H1 (cell line): ENCODE data around the gene FOXJ2. TPM values are rescaled to one million over a fixed set of nuclear protein-coding genes. Genes with fewer than 3 reads are reported as not detected.

ENCODE experiments used
- CTCF ChIA-PET: fragments of 300-600 bp; sonication (Branson Sonifier 250); formaldehyde crosslinking; loops from one replicate; lab custom pipeline; 2021; ENCODE audit not compliant: partially characterized antibody; lab: Charles Lee
- POLR2A ChIA-PET: fragments of 300-600 bp; sonication (Branson Sonifier 250); formaldehyde crosslinking; loops from one replicate; lab custom pipeline; 2021; ENCODE audit warnings: inconsistent platforms; ENCODE audit not compliant: partially characterized antibody; lab: Charles Lee
- DNase-seq, 2 experiments: peaks; one replicate each; pipeline versions ENCODE4 v3.0.0 to v3.0.0-alpha.2; 2010 to 2022; ENCODE audit warnings: low spot score in 2 of 2, low read depth in 1 of 2, mixed read lengths in 1 of 2
- FAIRE-seq: peaks from 2 replicates; lab custom pipeline; 2011; peaks lifted over from hg19 to GRCh38; lab: Jason Lieb, UNC
- H2AFZ ChIP-seq: 2 replicates; pipeline ENCODE4 v1.8.1; 2012; ENCODE audit warnings: low read length, inconsistent platforms
- H2AK5ac ChIP-seq: 2 replicates; pipeline ENCODE4 v1.6.1; 2013; ENCODE audit warnings: low read depth, low read length
- H2BK120ac ChIP-seq: replicated peaks from 2 replicates; pipeline ENCODE3; 2013; ENCODE audit warnings: low read depth, low read length, inconsistent platforms
- H2BK12ac ChIP-seq: 2 replicates; pipeline ENCODE4 v1.6.1; 2013; ENCODE audit warnings: low read depth, low read length
- H2BK15ac ChIP-seq: 2 replicates; pipeline ENCODE4 v1.6.1; 2013; ENCODE audit warnings: low read length
- H2BK20ac ChIP-seq: 2 replicates; pipeline ENCODE4 v1.6.1; 2013; ENCODE audit warnings: low read length
- H2BK5ac ChIP-seq: 2 replicates; pipeline ENCODE4 v1.6.1; 2013; ENCODE audit warnings: low read depth, low read length
- H3K14ac ChIP-seq: 2 replicates; pipeline ENCODE4 v1.6.1; 2013; ENCODE audit warnings: inconsistent platforms; ENCODE audit not compliant: insufficient read length
- H3K18ac ChIP-seq: 2 replicates; pipeline ENCODE4 v1.6.1; 2013; ENCODE audit warnings: low read length; ENCODE audit errors: extremely low read depth
- H3K23ac ChIP-seq: 2 replicates; pipeline ENCODE4 v1.6.1; 2013; ENCODE audit warnings: inconsistent platforms; ENCODE audit not compliant: insufficient read length
- H3K23me2 ChIP-seq: 2 replicates; pipeline ENCODE4 v1.6.1; 2013; ENCODE audit warnings: low read depth, low read length
- H3K27ac ChIP-seq: 2 replicates; pipeline ENCODE4 v1.6.1; 2011; ENCODE audit warnings: low read depth, low read length, inconsistent platforms
- H3K27me3 ChIP-seq, 4 experiments: replicated peaks in 1 of 4; 1 replicate in 1 of 4; 2 replicates in 3 of 4; pipeline versions ENCODE4 v1.6.1 to v1.8.1; 2011 to 2013; ENCODE audit warnings: low read length in 3 of 4, mild to moderate bottlenecking in 3 of 4, inconsistent platforms in 2 of 4, mixed read lengths in 2 of 4, moderate library complexity in 1 of 4; ENCODE audit not compliant: control insufficient read depth in 3 of 4, insufficient read depth in 3 of 4; ENCODE audit errors: extremely low read depth in 1 of 4
- H3K36me3 ChIP-seq, 4 experiments: 2 replicates each; pipeline versions ENCODE4 v1.6.1 to v1.8.1; 2011 to 2013; ENCODE audit warnings: mild to moderate bottlenecking in 4 of 4, low read length in 3 of 4, moderate library complexity in 2 of 4, control low read depth in 1 of 4, inconsistent platforms in 1 of 4; ENCODE audit not compliant: insufficient read depth in 4 of 4, control insufficient read depth in 2 of 4
- H3K4ac ChIP-seq: replicated peaks from 2 replicates; pipeline ENCODE3; 2013; ENCODE audit warnings: low read length, low read depth, mixed read lengths, inconsistent platforms; ENCODE audit not compliant: insufficient read length
- H3K4me1 ChIP-seq, 4 experiments: replicated peaks in 1 of 4; 1 replicate in 1 of 4; 2 replicates in 3 of 4; pipeline versions ENCODE4 v1.6.1 to v1.8.1; 2011 to 2013; ENCODE audit warnings: low read length in 3 of 4, inconsistent platforms in 2 of 4, mixed read lengths in 1 of 4; ENCODE audit not compliant: insufficient read depth in 4 of 4, control insufficient read depth in 3 of 4
- H3K4me2 ChIP-seq, 2 experiments: 2 replicates each; pipeline versions ENCODE4 v1.6.1 to v1.8.1; 2011 to 2013; ENCODE audit warnings: low read depth in 2 of 2, low read length in 2 of 2, control low read depth in 1 of 2, inconsistent platforms in 1 of 2, mild to moderate bottlenecking in 1 of 2; ENCODE audit not compliant: insufficient read depth in 1 of 2
- H3K4me3 ChIP-seq, 4 experiments: fragments of 200-600, 300-600 bp in 1 of 4; sonication (generic), shearing (Covaris generic), sonication (Bioruptor Twin) in 1 of 4; 2 replicates each; pipeline versions ENCODE4 v1.5.1 to v1.8.1; 2011 to 2016; ENCODE audit warnings: low read length in 4 of 4, low read depth in 3 of 4, control low read depth in 2 of 4, inconsistent platforms in 2 of 4, mild to moderate bottlenecking in 2 of 4, mixed read lengths in 1 of 4, moderate library complexity in 1 of 4; ENCODE audit not compliant: insufficient read depth in 2 of 4; ENCODE audit errors: extremely low read depth in 1 of 4
- H3K56ac ChIP-seq: replicated peaks from 2 replicates; pipeline ENCODE3; 2013; ENCODE audit warnings: low read depth, mild to moderate bottlenecking, mixed read lengths, low read length, inconsistent platforms; ENCODE audit not compliant: insufficient read length
- H3K79me1 ChIP-seq: 2 replicates; pipeline ENCODE4 v1.6.1; 2013; ENCODE audit warnings: low read depth, low read length, control low read depth
- H3K79me2 ChIP-seq, 2 experiments: 2 replicates each; pipeline versions ENCODE4 v1.6.1 to v1.8.1; 2012 to 2013; ENCODE audit warnings: low read length in 2 of 2, mild to moderate bottlenecking in 2 of 2, inconsistent platforms in 1 of 2; ENCODE audit not compliant: insufficient read depth in 2 of 2, control insufficient read depth in 1 of 2
- H3K9ac ChIP-seq, 4 experiments: replicated peaks in 1 of 4; 1 replicate in 1 of 4; 2 replicates in 3 of 4; pipeline versions ENCODE4 v1.6.1 to v1.8.1; 2011 to 2013; ENCODE audit warnings: low read depth in 3 of 4, low read length in 3 of 4, control low read depth in 2 of 4, mild to moderate bottlenecking in 2 of 4, moderate library complexity in 2 of 4, inconsistent platforms in 1 of 4; ENCODE audit errors: extremely low read depth in 1 of 4
- H3K9me3 ChIP-seq, 2 experiments: 2 replicates each; pipeline versions ENCODE4 v1.6.1 to v1.8.1; 2012 to 2013; ENCODE audit warnings: mild to moderate bottlenecking in 2 of 2, moderate library complexity in 2 of 2, control low read depth in 1 of 2, inconsistent platforms in 1 of 2, low read depth in 1 of 2, low read length in 1 of 2, mixed read lengths in 1 of 2; ENCODE audit not compliant: insufficient read depth in 2 of 2
- H4K20me1 ChIP-seq, 2 experiments: replicated peaks in 1 of 2; 2 replicates each; pipeline versions ENCODE3 to v1.8.1; 2011 to 2013; ENCODE audit warnings: inconsistent platforms in 2 of 2, low read length in 2 of 2, mild to moderate bottlenecking in 1 of 2; ENCODE audit not compliant: insufficient read depth in 2 of 2, control insufficient read depth in 1 of 2
- H4K5ac ChIP-seq: 2 replicates; pipeline ENCODE4 v1.6.1; 2013; ENCODE audit warnings: low read length, low read depth, mixed read lengths, inconsistent platforms; ENCODE audit not compliant: insufficient read length
- H4K8ac ChIP-seq: 2 replicates; pipeline ENCODE4 v1.8.0; 2013; ENCODE audit warnings: mild to moderate bottlenecking, moderate library complexity, low read length, inconsistent platforms; ENCODE audit not compliant: insufficient read depth; ENCODE audit errors: extremely low read depth
- H4K91ac ChIP-seq: replicated peaks from 2 replicates; pipeline ENCODE3; 2013; ENCODE audit warnings: low read length, mixed read lengths, inconsistent platforms; ENCODE audit not compliant: insufficient read length
- ASH2L ChIP-seq: fragments of 200-600, 300-600 bp; sonication (generic); IDR thresholded peaks from one replicate; pipeline ENCODE4 v1.7.1; 2017; ENCODE audit warnings: low read length
- CREB1 ChIP-seq: IDR thresholded peaks from 2 replicates; pipeline ENCODE4 v1.6.1; 2012; ENCODE audit warnings: inconsistent platforms
- HDAC6 ChIP-seq: IDR thresholded peaks from one replicate; pipeline ENCODE4 v1.7.1; 2012; ENCODE audit warnings: low read depth, mild to moderate bottlenecking, inconsistent platforms, low read length, moderate library complexity
- MAFK ChIP-seq: IDR thresholded peaks from 2 replicates; pipeline ENCODE4 v1.6.1; 2012; ENCODE audit warnings: low read depth, mild to moderate bottlenecking, improper control_type of control experiment, low read length
- POLR2A ChIP-seq, 2 experiments: IDR thresholded peaks; 1 replicate in 1 of 2; 2 replicates in 1 of 2; pipeline ENCODE4 v1.6.1; 2011; ENCODE audit warnings: low read depth in 2 of 2, low read length in 2 of 2, mild to moderate bottlenecking in 2 of 2; ENCODE audit errors: control extremely low read depth in 1 of 2
- RNF2 ChIP-seq: fragments of 200-900, 300-1000 bp; sonication (generic); IDR thresholded peaks from 2 replicates; pipeline ENCODE4 v1.7.1; 2016; ENCODE audit warnings: borderline replicate concordance, low read depth, mild to moderate bottlenecking, antibody characterized with exemption, low read length; ENCODE audit not compliant: poor library complexity, severe bottlenecking; ENCODE audit errors: missing control alignments
- RXRA ChIP-seq: IDR thresholded peaks from 2 replicates; pipeline ENCODE4 v1.6.1; 2011; ENCODE audit warnings: low read depth, mild to moderate bottlenecking, low read length, moderate library complexity; ENCODE audit not compliant: insufficient read depth
- SP1 ChIP-seq: IDR thresholded peaks from 2 replicates; pipeline ENCODE4 v1.6.1; 2011; ENCODE audit warnings: low read depth, low read length
- SP4 ChIP-seq: IDR thresholded peaks from 2 replicates; pipeline ENCODE4 v1.6.1; 2012; ENCODE audit warnings: low read length, inconsistent platforms
- SRF ChIP-seq: IDR thresholded peaks from 2 replicates; pipeline ENCODE4 v1.6.1; 2011; ENCODE audit warnings: mild to moderate bottlenecking, low read depth, low read length, moderate library complexity
- ZNF274 ChIP-seq: IDR thresholded peaks from 2 replicates; pipeline ENCODE4 v1.7.0; 2012; ENCODE audit warnings: low read length, borderline replicate concordance; ENCODE audit errors: extremely low read depth
- WGBS, 2 experiments: shearing (Covaris generic) in 1 of 2; methylation state at CpG; one replicate each; pipeline versions ENCODE4 v1.1.6 to v1.1.7; 2013 to 2015; ENCODE audit warnings: low lambda C conversion rate in 2 of 2, mixed read lengths in 2 of 2, inconsistent platforms in 1 of 2, low coverage in 1 of 2, missing lambda C conversion rate in 1 of 2; ENCODE audit not compliant: insufficient replicate concordance in 2 of 2, insufficient coverage in 1 of 2, insufficient read length in 1 of 2; ENCODE audit errors: extremely low coverage in 1 of 2, missing lambda C conversion rate in 1 of 2; 5-methylcytosine and 5-hydroxymethylcytosine counted together
- polyA plus RNA-seq, 7 experiments: library from polyadenylated mRNA; depleted of rRNA in 3 of 7; stranded (reverse) in 5 of 7; unstranded in 2 of 7; fragments of >200 nt in 5 of 7; fragments of 200-250 nt in 2 of 7; gene quantifications; 1 replicate in 5 of 7; 2 replicates in 1 of 7; 4 replicates in 1 of 7; pipeline versions ENCODE4 v1.2.1 to v1.2.3, GENCODE V29; 2011 to 2013; ENCODE audit warnings: missing spikeins in 2 of 7, mixed read lengths in 2 of 7
- total RNA-seq: library from RNA; stranded (reverse); fragmentation: NEBNext Ultra II Directional; extraction: Animal tissue kit (Norgen Biotek cat#: 25700); gene quantifications from 2 replicates; pipeline ENCODE4 v1.2.1, GENCODE V29; 2021
- TF ChIP-seq, protein P1 (sequence below): IDR thresholded peaks from 2 replicates; pipeline ENCODE4 v1.6.1; 2012; ENCODE audit warnings: inconsistent platforms
- TF ChIP-seq, protein P2 (sequence below): IDR thresholded peaks from 2 replicates; pipeline ENCODE4 v1.6.1; 2012; ENCODE audit warnings: inconsistent platforms

FOXJ2 gene
- total and polyA plus RNA-seq, 2 of the 8 experiments (the other 6 are each of a cell fraction or from before 2014, with no cell fraction given): 4.2 to 9.3 TPM

DNA sequence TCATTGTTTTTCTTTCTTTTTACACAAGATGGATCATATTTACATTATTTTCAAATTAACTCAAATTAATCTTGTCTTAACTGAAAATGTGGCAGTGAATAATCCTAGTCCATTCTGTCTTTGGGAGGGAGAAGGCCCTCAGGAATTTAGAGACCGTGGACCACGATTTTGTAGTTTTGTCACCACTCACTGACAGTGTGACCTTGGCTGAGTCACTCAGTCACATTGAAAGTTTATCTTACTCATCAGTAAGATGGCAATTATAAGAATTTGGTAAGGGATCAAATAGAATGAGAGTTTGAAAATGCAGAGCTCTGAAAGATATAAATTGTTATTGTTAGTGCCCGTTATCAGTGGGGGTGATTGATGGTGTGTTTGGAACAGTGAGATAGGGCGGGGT, 16.4 kb downstream of the FOXJ2 start:
- no peak overlapping the region for H3K56ac ChIP-seq
- no peak overlapping the region for H3K4ac ChIP-seq
- H4K8ac ChIP-seq: no peak overlapping the region
- no peaks in the 10 kb centered on the region for H3K27me3 ChIP-seq
- no peaks in the 10 kb centered on the region for H3K23me2 ChIP-seq
- no peak overlapping the region for H3K14ac ChIP-seq
- H3K79me2 ChIP-seq: no peaks in the 10 kb centered on the region
- peaks cover 2 to 24% (median 10%) of the 10 kb centered on the region in 4 experiments; a peak in 6 of 8 replicates for H3K36me3 ChIP-seq
- H3K18ac ChIP-seq: no peak overlapping the region
- POLR2A ChIA-PET: no interaction called here
- H2BK15ac ChIP-seq: no peak overlapping the region
- no peaks in the 10 kb centered on the region for H3K79me1 ChIP-seq
- H3K27ac ChIP-seq: no peak overlapping the region
- FAIRE-seq: no peak
- no peak overlapping the region for H2BK120ac ChIP-seq
- CTCF ChIA-PET: interaction anchor here (0.9 to 12.2 kb wide), 4 partner anchors 11 to 189 kb away, joined by 3 to 146 read pairs (median 4); no protein-coding TSS in a partner anchor
- H4K5ac ChIP-seq: no peak overlapping the region
- no peak overlapping the region for H2BK5ac ChIP-seq
- no peaks in the 10 kb centered on the region for H4K20me1 ChIP-seq
- H3K4me3 ChIP-seq: no peak overlapping the region
- no peak overlapping the region for H2BK20ac ChIP-seq
- 92% methylated on average over 4 of the region's 4 CpGs; no CpG with 5 or more reads in 1 of the 2 experiments for WGBS, 2 experiments
- no peak overlapping the region for H4K91ac ChIP-seq
- H3K4me2 ChIP-seq: no peak overlapping the region
- DNase-seq: no peak
- H3K9me3 ChIP-seq: no peaks in the 10 kb centered on the region
- no peak overlapping the region for H2AK5ac ChIP-seq
- H3K23ac ChIP-seq: no peak overlapping the region
- no peak overlapping the region for H3K9ac ChIP-seq
- H2AFZ ChIP-seq: no peak overlapping the region
- H2BK12ac ChIP-seq: no peak overlapping the region
- no peaks in the 10 kb centered on the region for H3K4me1 ChIP-seq
- TF ChIP-seq CREB1 (no peak), ASH2L (no peak), SP1 (no peak), ZNF274 (no peak), RNF2 (no peak), HDAC6 (no peak), POLR2A (IDR thresholded peaks at IDR 0.05; ENCODE audit: control extremely low read depth in 1 of 2, low read depth in 2 of 2, low read length in 2 of 2) (no peak), SP4 (no peak), MAFK (no peak), RXRA (no peak), SRF (no peak)
- TF ChIP-seq, protein P1, sequence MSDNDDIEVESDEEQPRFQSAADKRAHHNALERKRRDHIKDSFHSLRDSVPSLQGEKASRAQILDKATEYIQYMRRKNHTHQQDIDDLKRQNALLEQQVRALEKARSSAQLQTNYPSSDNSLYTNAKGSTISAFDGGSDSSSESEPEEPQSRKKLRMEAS: no peak
- TF ChIP-seq, protein P2, sequence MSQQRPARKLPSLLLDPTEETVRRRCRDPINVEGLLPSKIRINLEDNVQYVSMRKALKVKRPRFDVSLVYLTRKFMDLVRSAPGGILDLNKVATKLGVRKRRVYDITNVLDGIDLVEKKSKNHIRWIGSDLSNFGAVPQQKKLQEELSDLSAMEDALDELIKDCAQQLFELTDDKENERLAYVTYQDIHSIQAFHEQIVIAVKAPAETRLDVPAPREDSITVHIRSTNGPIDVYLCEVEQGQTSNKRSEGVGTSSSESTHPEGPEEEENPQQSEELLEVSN: no peak
